Measurements from ENCODE around the gene ORC2.

Gene ORC2

GRCh38 chr2:200860092-200860795 lies 103.2 kb downstream of the ORC2 start:
- DNase-seq = no peak
